Left lung (tissue), 10 donors: Measurements from ENCODE around the gene MDM2. TPM values are rescaled to one million over a fixed set of nuclear protein-coding genes. Genes with fewer than 3 reads are reported as not detected.

Experiments
- ATAC-seq: fragments of 200-7000 bp; cut with Tn5 transposase; one replicate; pipeline ENCODE4 v1.9.1; 2020; ENCODE audit warnings: moderate library complexity
- DNase-seq, 4 donors: peaks; one replicate each; pipeline ENCODE4 v3.0.0-alpha.2; 2013 to 2020
- H3K27ac ChIP-seq, 2 donors: fragments of 200-600 bp; sonication (generic) in 1 of 2; one replicate each; pipeline versions ENCODE4 v1.5.0 to v1.8.0; 2020 to 2021
- H3K27me3 ChIP-seq, 2 donors: fragments of 200-600 bp; sonication (generic) in 1 of 2; one replicate each; pipeline versions ENCODE4 v1.5.0 to v1.8.0; 2020 to 2021
- H3K36me3 ChIP-seq, 2 donors: fragments of 200-600 bp; sonication (generic) in 1 of 2; one replicate each; pipeline versions ENCODE4 v1.5.0 to v1.8.0; 2020 to 2021
- H3K4me1 ChIP-seq, 2 donors: fragments of 200-600 bp; one replicate each; pipeline ENCODE4 v1.8.0; 2021
- H3K4me3 ChIP-seq, 2 donors: fragments of 200-600 bp; sonication (generic) in 1 of 2; one replicate each; pipeline versions ENCODE4 v1.5.0 to v1.8.0; 2020 to 2021; ENCODE audit warnings: mild to moderate bottlenecking in 1 of 2
- H3K9me3 ChIP-seq, 2 donors: fragments of 200-600 bp; sonication (generic) in 1 of 2; one replicate each; pipeline versions ENCODE4 v1.5.0 to v1.8.0; 2020 to 2021
- intact Hi-C, 2 donors: fragments of 100-400 bp; cut with DNase I; formaldehyde crosslinking; loops; one replicate each; pipeline versions ENCODE4 v1.11.2 to v1.14.2; 2022
- polyA plus RNA-seq, 6 donors: library from polyadenylated mRNA; unstranded; fragments of 120-200 nt; gene quantifications; one replicate each; pipeline ENCODE4 v1.2.1, GENCODE V29; 2013; ENCODE audit not compliant: insufficient read length in 6 of 6
- total RNA-seq, 2 donors: library from RNA; stranded (reverse); fragmentation: NEBNext Ultra II Directional; extraction: Animal tissue kit (Norgen Biotek cat#: 25700); gene quantifications; one replicate each; pipeline ENCODE4 v1.2.1, GENCODE V29; 2021
- TF ChIP-seq, protein P1 (sequence below), 2 donors: fragments of 200-600 bp; sonication (generic) in 1 of 2; IDR thresholded peaks; one replicate each; pipeline versions ENCODE4 v1.5.0 to v1.8.0; 2021; ENCODE audit warnings: antibody characterized with exemption in 2 of 2
- donor health status: DM: no; HTN: yes; CAD: no.
- donor health status: DM: no; HTN: no; CAD: no.

MDM2 gene
- total and polyA plus RNA-seq, 8 donors = 89.3 to 174 (median 120) TPM

DNA sequence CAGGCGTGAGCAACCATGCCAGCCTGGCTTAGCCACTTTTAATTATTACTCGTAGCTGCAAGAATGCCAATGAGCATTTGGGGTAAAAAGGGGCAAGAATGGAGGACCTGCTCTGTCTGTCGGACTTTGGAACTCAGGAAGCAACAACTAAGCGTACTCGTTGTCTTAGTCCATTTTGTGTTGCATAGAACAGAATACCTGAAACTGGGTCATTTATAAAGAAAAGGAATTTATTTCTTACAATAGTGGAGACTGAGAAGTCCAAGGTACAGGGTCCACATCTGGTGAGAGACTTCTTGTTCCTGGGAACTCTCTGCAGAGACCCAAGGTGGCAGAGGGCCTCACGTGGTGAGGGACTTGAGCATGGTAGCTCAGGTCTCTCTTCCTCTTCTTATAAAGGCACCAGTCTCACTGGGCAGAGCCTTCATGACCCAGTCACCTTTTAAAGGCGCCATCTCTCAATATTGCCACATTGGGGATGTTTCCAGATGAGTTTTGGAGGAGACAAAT, 32.8 kb upstream of the MDM2 start:
- TF ChIP-seq, protein P1, sequence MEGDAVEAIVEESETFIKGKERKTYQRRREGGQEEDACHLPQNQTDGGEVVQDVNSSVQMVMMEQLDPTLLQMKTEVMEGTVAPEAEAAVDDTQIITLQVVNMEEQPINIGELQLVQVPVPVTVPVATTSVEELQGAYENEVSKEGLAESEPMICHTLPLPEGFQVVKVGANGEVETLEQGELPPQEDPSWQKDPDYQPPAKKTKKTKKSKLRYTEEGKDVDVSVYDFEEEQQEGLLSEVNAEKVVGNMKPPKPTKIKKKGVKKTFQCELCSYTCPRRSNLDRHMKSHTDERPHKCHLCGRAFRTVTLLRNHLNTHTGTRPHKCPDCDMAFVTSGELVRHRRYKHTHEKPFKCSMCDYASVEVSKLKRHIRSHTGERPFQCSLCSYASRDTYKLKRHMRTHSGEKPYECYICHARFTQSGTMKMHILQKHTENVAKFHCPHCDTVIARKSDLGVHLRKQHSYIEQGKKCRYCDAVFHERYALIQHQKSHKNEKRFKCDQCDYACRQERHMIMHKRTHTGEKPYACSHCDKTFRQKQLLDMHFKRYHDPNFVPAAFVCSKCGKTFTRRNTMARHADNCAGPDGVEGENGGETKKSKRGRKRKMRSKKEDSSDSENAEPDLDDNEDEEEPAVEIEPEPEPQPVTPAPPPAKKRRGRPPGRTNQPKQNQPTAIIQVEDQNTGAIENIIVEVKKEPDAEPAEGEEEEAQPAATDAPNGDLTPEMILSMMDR (IDR thresholded peaks at IDR 0.05) = no peak
- intact Hi-C loops = no loop called here
- ATAC-seq (no peak), DNase-seq (no peak)
- Histone ChIP-seq H3K27me3 (no peaks in the 10 kb centered on the region), H3K4me1 (peaks cover 0 to 6% of the 10 kb centered on the region in 2 donors), H3K27ac (no peak overlapping the region), H3K36me3 (no peaks in the 10 kb centered on the region), H3K4me3 (no peak overlapping the region), H3K9me3 (no peaks in the 10 kb centered on the region)

GRCh38 chr12:68776976-68777610, 30.9 kb upstream of the MDM2 start:
- intact Hi-C loops = no loop called here
- H3K4me1 ChIP-seq = peaks cover 0 to 6% of the 10 kb centered on the region in 2 donors
- TF ChIP-seq, protein P1 (IDR thresholded peaks at IDR 0.05) = no peak

GRCh38 chr12:68779280-68779679, 28.7 kb upstream of the MDM2 start:
- Histone ChIP-seq H3K27ac (no peak overlapping the region), H3K4me3 (no peak overlapping the region), H3K36me3 (no peaks in the 10 kb centered on the region), H3K4me1 (peaks cover 0 to 10% of the 10 kb centered on the region in 2 donors), H3K9me3 (no peaks in the 10 kb centered on the region), H3K27me3 (no peaks in the 10 kb centered on the region)
- intact Hi-C loops = no loop called here
- TF ChIP-seq, protein P1 (IDR thresholded peaks at IDR 0.05) = no peak
- no peak for ATAC-seq
- DNase-seq = no peak

More at GRCh38 chr12:68776976-68777610, 30.9 kb upstream of the MDM2 start:
- no peaks in the 10 kb centered on the region for H3K27me3 ChIP-seq
- no peaks in the 10 kb centered on the region for H3K36me3 ChIP-seq
- no peak overlapping the region for H3K4me3 ChIP-seq
- H3K27ac ChIP-seq = no peak overlapping the region
- no peak for DNase-seq
- no peaks in the 10 kb centered on the region for H3K9me3 ChIP-seq
- ATAC-seq = no peak

- H3K27ac ChIP-seq = no peak overlapping the region
- ATAC-seq (peak; percentile 42), DNase-seq (peak in 1 of 4 donors; percentile 16)
- intact Hi-C loops = no loop called here
- no peaks in the 10 kb centered on the region for H3K9me3 ChIP-seq
- H3K4me3 ChIP-seq = no peak overlapping the region
- no peaks in the 10 kb centered on the region for H3K27me3 ChIP-seq
- peaks cover 0 to 25% of the 10 kb centered on the region in 2 donors for H3K4me1 ChIP-seq
- TF ChIP-seq, protein P1 (IDR thresholded peaks at IDR 0.05) = no peak
- H3K36me3 ChIP-seq = no peaks in the 10 kb centered on the region
These were observed 27.2 kb upstream of the MDM2 start for GRCh38 chr12:68780731-68781130.

- DNase-seq = no peak
These were observed 26.2 kb upstream of the MDM2 start for GRCh38 chr12:68781728-68782127.

More at GRCh38 chr12:68781728-68782127, 26.2 kb upstream of the MDM2 start:
- intact Hi-C loops = no loop called here
- Histone ChIP-seq H3K4me3 (no peak overlapping the region), H3K27me3 (no peaks in the 10 kb centered on the region), H3K9me3 (no peaks in the 10 kb centered on the region), H3K27ac (no peak overlapping the region), H3K4me1 (peaks cover 0 to 35% of the 10 kb centered on the region in 2 donors), H3K36me3 (no peaks in the 10 kb centered on the region)
- no peak for ATAC-seq
- TF ChIP-seq, protein P1 (IDR thresholded peaks at IDR 0.05) = no peak
